Epidermal melanocyte (primary cell): ENCODE data around the gene DBF4B.
A peak's percentile ranks its signal among the peaks of the same experiment; 100 is the strongest.
"Not testable (repeated sequence)": the region's sequence is repeated elsewhere in the genome, so short reads cannot be mapped to it uniquely, and the experiment has no call there.

Source experiments
- DNase-seq: peaks from one replicate; pipeline ENCODE4 v3.0.0; 2011; ENCODE audit warnings: low spot score; ENCODE audit not compliant: insufficient read length

DBF4B gene, protein sequence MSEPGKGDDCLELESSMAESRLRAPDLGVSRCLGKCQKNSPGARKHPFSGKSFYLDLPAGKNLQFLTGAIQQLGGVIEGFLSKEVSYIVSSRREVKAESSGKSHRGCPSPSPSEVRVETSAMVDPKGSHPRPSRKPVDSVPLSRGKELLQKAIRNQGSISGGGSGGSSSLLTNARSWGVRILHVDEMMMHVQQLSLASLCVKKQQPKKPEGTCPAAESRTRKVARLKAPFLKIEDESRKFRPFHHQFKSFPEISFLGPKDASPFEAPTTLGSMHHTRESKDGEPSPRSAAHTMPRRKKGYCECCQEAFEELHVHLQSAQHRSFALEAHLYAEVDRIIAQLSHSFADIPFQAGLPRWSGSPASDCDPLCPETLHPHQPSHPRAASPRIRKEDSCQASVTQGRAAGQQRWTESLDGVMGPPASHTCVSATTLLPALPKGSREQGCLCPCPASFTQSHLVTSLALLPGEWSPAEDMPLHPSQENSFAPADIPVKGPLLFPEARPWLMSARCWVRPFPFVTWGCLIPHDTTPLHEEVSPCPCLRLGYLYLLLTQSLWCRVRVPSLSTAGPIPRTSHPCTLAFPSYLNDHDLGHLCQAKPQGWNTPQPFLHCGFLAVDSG

GRCh38 chr17:44708401-44709263, at the start of gene DBF4B:
DBF4B (plus strand) TSS chr17:44708665; CDS start chr17:44708821, 156 bp downstream.
- peak; percentile 99 for DNase-seq

GRCh38 chr17:44661835-44662234, 46.6 kb upstream of the DBF4B start:
- DNase-seq: no peak

DNA sequence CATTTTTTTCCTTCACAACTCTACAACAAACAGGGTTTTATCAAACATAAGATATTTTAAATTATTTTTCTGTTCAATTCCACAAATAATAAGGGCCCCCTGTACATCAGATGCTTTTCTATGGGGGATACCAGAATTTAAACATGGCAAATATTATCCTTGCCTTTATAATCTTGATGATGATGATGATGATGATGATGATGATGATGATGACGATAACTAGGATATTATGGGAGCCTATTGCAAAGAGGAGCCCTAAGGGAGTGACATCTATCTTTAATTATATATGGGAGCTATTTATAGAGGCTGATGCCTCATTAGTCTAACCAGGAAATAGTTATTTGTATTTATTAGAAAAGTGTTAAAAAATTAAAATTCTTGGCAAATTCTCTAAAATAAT, 45.4 kb upstream of the DBF4B start:
- no peak for DNase-seq

- DNase-seq: no peak
Observed at GRCh38 chr17:44664867-44665266, 43.6 kb upstream of the DBF4B start.

DNA sequence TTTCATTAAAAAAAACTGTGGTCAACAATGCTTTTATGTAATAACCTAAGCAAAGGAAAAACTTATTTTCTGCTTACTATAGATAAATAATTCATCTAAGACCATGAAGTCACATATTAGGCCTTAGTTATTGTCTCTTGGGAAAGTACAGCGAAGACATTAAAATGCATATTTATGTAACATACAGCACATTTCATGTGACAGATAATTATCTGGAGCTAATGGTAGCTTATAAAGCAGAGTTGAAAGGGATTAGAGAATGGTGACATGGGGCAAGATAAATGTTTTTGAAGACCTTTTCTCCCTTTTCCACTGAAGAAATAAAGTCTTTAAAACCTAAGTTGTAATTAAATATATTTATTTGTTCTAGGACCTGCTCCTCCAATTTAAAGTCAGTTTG, 42.5 kb upstream of the DBF4B start:
- DNase-seq: no peak

GRCh38 chr17:44672479-44673093, 35.9 kb upstream of the DBF4B start:
- DNase-seq: no peak

DNA sequence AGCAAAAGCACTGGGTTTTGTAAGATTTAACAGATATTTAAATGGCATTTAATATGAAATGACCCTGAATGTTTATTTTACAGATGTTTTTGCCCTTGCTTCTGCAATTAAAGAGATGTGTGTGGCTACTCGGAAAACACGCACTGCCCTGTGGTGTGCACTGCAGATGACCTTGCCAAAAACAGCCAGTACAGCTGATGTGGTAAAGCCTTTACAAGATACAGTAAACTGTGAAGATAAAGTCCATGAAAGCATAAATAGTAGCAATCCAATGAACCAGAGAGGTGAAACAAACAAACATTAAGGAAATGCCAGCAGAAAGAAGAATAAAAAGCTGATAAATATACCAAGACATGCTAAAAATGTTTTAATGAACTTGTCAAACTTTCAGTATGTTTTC, 34.6 kb upstream of the DBF4B start:
- DNase-seq: no peak

- DNase-seq: no peak
Observed at GRCh38 chr17:44677136-44677535, 31.3 kb upstream of the DBF4B start.

GRCh38 chr17:44683303-44683702, 25.2 kb upstream of the DBF4B start:
- not testable (repeated sequence) for DNase-seq

- DNase-seq: no peak
Observed at GRCh38 chr17:44687756-44688155, 20.7 kb upstream of the DBF4B start.

DNA sequence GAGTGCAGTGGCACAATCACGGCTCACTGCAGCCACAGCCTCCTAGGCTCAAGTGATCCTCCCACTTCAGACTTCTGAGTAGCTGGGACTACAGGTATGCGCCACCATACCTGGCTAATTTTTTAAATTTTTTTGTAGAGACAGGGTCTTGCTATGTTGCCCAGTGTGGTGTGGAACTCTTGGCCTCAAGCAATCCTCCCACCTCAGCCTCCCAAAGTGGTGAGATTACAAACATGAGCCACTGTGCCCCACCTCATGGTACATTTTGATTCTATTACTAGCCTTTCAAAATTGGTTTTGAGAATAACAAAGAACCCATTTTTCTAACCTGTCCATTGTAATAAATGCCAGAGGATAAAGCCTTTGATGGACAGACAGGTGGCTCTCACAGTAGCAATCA, 20.3 kb upstream of the DBF4B start:
- DNase-seq: no peak

- peak; percentile 18 for DNase-seq
Observed at GRCh38 chr17:44688675-44689476, 19.6 kb upstream of the DBF4B start.

- DNase-seq: peak; percentile 96
Observed at GRCh38 chr17:44689477-44690217, 18.8 kb upstream of the DBF4B start, which contains the start of gene CCDC43. CCDC43 (minus strand) TSS chr17:44689776; CDS start chr17:44689753, 23 bp downstream.

DNA sequence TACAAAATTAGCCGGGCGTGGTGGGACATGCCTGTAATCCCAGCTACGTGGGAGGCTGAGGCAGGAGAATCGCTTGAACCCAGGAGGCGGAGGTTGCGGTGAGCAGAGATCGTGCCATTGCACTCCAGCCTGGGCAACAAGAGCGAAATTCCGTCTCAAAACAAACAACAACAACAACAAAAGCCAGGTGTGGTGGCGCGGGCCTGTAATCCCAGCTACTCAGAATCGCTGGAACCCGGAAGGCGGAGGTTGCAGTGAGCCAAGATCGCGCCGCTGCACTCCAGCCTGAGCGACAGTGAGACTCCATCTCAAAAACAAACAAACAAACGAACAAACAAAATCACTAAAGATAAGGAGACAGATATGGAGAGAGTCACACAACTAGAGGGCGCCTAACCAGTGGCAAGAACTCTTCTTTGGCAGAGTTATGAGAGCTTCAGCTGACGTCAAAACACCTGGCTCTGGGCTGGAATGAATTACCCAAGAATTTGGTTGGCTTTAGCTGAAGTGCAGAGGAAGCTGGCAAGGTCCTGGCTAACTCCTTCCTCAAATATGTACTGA, 17.6 kb upstream of the DBF4B start:
- not testable (repeated sequence) for DNase-seq

DNA sequence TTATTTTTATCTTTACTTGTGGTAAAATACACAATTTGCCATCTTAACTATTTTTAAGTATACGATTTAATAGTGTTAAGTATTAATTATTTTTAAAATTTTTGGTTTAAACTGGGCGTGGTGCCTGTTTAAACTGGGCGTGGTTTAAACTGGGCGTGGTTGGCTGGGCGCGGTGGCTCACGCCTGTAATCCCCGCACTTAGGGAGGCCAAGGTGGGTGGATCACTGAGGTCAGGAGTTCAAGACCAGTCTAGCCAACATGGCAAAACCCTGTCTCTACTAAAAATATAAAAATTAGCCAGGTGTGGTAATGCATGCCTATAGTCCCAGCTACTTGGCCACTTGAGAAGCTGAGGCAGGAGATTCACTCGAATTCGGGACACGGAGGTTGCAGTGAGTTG, 14.9 kb upstream of the DBF4B start:
- DNase-seq: no peak

DNA sequence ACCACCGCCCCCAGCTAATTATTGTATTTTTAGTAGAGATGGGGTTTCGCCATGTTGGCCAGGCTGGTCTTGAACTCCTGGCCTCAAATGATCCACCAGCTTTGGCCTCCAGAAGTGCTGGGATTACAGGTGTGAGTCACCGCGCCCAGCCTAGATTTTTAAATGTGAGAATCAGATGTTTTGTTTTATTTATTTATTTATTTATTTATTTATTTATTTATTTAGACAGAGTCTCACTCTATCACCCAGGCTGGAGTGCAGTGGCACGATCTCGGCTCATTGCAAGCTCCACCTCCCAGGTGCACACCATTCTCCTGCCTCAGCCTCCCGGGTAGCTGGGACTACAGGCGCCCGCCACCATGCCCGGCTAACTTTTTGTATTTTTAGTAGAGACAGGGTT, 8.2 kb upstream of the DBF4B start:
- DNase-seq: not testable (repeated sequence)

DNA sequence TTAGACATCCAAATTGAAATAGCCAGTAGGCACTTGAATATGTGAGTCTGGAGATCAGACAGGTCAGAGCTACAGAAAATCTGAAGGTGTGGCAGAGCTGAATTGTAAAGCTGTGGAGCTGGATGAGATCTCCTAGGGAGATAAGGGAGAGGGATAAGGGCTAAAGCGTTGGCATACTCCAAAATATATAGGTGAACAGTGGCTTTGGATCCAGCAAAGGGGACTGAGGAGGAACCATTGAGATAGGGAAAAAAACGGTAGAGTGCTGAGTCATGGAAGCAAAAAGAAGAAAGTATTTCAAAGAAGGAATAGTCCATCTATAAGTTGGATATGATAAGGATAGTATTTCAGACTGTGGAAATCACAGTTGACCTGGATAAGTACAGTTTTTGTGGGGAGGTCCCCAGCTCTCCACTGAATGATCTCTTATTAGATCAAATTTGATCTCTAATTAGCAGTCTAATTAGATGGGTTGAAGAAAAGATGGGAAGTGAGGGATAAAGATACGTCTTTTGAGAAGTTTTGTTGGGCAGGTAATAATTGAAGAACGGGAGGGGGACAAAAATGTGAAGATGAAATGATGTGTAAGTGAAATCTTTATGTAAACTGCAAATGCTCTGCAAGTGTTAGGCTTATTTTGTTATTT, 587 bp upstream of the DBF4B start:
- DNase-seq: no peak

DNA sequence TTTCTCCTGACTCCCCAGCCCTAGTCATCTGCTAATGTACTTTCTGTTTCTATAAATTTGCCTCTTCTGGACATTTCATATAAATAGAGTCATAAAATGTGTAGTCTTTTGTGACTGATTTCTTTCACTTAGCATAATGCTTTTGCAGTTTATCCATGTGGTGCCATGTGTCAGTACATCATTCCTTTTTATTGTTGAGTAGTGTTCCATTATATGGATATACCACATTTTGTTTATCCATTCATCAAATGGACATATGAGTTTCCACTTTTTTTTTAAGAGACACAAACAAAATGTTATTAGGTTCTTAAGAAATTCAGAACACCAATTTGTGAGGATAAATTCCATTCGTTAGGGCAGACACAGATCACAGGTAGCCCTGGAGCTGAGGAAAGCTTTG, 11.0 kb downstream of the DBF4B start:
- no peak for DNase-seq

DNA sequence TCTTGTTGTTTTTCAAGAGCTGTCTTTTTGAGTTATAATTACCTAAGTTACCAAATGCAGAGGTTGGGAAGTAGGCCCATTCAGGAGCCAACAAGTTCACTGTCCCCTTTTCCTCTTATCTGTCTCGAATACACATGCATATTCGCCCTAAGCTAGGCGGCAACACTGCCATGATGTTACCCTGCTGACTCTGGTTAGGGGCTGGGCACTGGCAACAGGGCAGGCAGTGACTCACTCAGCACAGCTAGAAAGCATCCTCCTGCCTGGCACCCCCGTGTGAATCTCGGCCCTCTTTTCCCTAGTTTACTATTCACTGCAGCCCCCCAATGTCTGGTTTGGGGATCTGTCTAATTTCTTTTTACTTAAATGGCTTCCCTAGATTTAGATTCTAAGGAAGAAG, 13.8 kb downstream of the DBF4B start:
- no peak for DNase-seq
